T-cell (primary cell): ENCODE data around the gene PRSS37. TPM values are rescaled to one million over a fixed set of nuclear protein-coding genes. Genes with fewer than 3 reads are reported as not detected.
"Not testable (repeated sequence)": the region's sequence is repeated elsewhere in the genome, so short reads cannot be mapped to it uniquely, and the experiment has no call there.

Experiments used
- ATAC-seq, 4 experiments: fragments of 200-7000 bp in 3 of 4; fragments of 150-1000 bp in 1 of 4; cut with Tn5 transposase; replicated peaks in 1 of 4; 1 replicate in 3 of 4; 2 replicates in 1 of 4; pipeline ENCODE4 v1.10.0; 2021; ENCODE audit warnings: moderate library complexity in 3 of 4, mild to moderate bottlenecking in 2 of 4, moderate number of reproducible peaks in 1 of 4
- CTCF ChIA-PET, 2 donors: fragments of 300-600 bp; sonication (Branson Sonifier 250); formaldehyde crosslinking; loops; one replicate each; lab custom pipeline; 2022; ENCODE audit warnings: antibody characterized with exemption in 2 of 2; lab: Charles Lee
- POLR2A ChIA-PET, 2 donors: fragments of 300-600 bp; sonication (Branson Sonifier 250); formaldehyde crosslinking; loops; one replicate each; lab custom pipeline; 2022; ENCODE audit warnings: antibody characterized with exemption in 2 of 2; lab: Charles Lee
- DNase-seq, 35 experiments: peaks; one replicate each; pipeline versions ENCODE4 v3.0.0 to v3.0.0-alpha.2; 2013 to 2023
- H3K27ac ChIP-seq: one replicate; pipeline ENCODE4 v1.5.1; 2013; ENCODE audit warnings: low read length
- H3K27me3 ChIP-seq, 2 experiments: replicated peaks in 1 of 2; 1 replicate in 1 of 2; 2 replicates in 1 of 2; pipeline versions ENCODE4 v1.6.1 to v1.7.0; 2013; ENCODE audit warnings: low read length in 1 of 2, mixed read lengths in 1 of 2; ENCODE audit not compliant: control insufficient read depth in 2 of 2, insufficient read depth in 2 of 2; ENCODE audit errors: extremely low read depth in 1 of 2
- H3K36me3 ChIP-seq, 2 donors: 1 replicate in 1 of 2; 2 replicates in 1 of 2; pipeline versions ENCODE4 v1.6.1 to v1.7.0; 2013; ENCODE audit warnings: low read length in 1 of 2; ENCODE audit not compliant: control insufficient read depth in 2 of 2, insufficient read depth in 1 of 2; ENCODE audit errors: extremely low read depth in 1 of 2
- H3K4me1 ChIP-seq, 2 experiments: 1 replicate in 1 of 2; 2 replicates in 1 of 2; pipeline versions ENCODE4 v1.6.1 to v1.7.0; 2013; ENCODE audit warnings: low read length in 2 of 2, mixed read lengths in 1 of 2; ENCODE audit not compliant: insufficient read depth in 2 of 2, control insufficient read depth in 1 of 2; ENCODE audit errors: extremely low read depth in 1 of 2
- H3K4me3 ChIP-seq, 2 donors: 1 replicate in 1 of 2; 2 replicates in 1 of 2; pipeline versions ENCODE4 v1.5.1 to v1.7.0; 2013; ENCODE audit warnings: mild to moderate bottlenecking in 2 of 2, low read length in 1 of 2, moderate library complexity in 1 of 2; ENCODE audit not compliant: control insufficient read depth in 1 of 2; ENCODE audit errors: extremely low read depth in 1 of 2
- H3K9me3 ChIP-seq: 2 replicates; pipeline ENCODE4 v1.7.0; 2013
- H3K27ac Mint-ChIP-seq, 2 donors: one replicate each; pipeline ENCODE4 v1.8.0; 2020 to 2021; ENCODE audit warnings: mild to moderate bottlenecking in 2 of 2, mixed read lengths in 2 of 2
- H3K27me3 Mint-ChIP-seq, 2 donors: one replicate each; pipeline ENCODE4 v1.8.0; 2021 to 2022; ENCODE audit warnings: mixed read lengths in 2 of 2
- H3K36me3 Mint-ChIP-seq: one replicate; pipeline ENCODE4 v1.8.0; 2021; ENCODE audit warnings: mixed read lengths
- H3K4me1 Mint-ChIP-seq, 3 donors: one replicate each; pipeline ENCODE4 v1.8.0; 2020 to 2022; ENCODE audit warnings: mixed read lengths in 3 of 3, mild to moderate bottlenecking in 1 of 3
- H3K4me3 Mint-ChIP-seq, 3 donors: one replicate each; pipeline ENCODE4 v1.8.0; 2020 to 2022; ENCODE audit warnings: mild to moderate bottlenecking in 3 of 3, mixed read lengths in 3 of 3, moderate library complexity in 3 of 3
- H3K9me3 Mint-ChIP-seq, 3 donors: one replicate each; pipeline ENCODE4 v1.8.0; 2020 to 2022; ENCODE audit warnings: mixed read lengths in 3 of 3
- WGBS: methylation state at CpG from one replicate; pipeline ENCODE4 v1.1.5; 2013; ENCODE audit warnings: missing lambda C conversion rate; ENCODE audit not compliant: insufficient coverage; 5-methylcytosine and 5-hydroxymethylcytosine counted together
- total RNA-seq, 35 experiments: library from RNA in 6 of 35; stranded (reverse) in 6 of 35; fragments of 120-200 nt in 1 of 35; gene quantifications; one replicate each; pipeline versions ENCODE4 v1.2.1 to v1.2.4 and lab custom pipeline; 2013 to 2026

Gene PRSS37
- total RNA-seq, 5 donors from 2014 or later (not counting 1 experiment from before 2014, with no cell fraction given), result not detected

- H3K27me3 Mint-ChIP-seq, CTCF ChIA-PET, H3K36me3 ChIP-seq, H3K4me1 ChIP-seq, H3K4me1 Mint-ChIP-seq, DNase-seq, H3K27me3 ChIP-seq, POLR2A ChIA-PET, ATAC-seq, H3K4me3 ChIP-seq, H3K4me3 Mint-ChIP-seq, H3K27ac ChIP-seq, H3K27ac Mint-ChIP-seq: not testable (repeated sequence)
- peaks cover 10% of the 10 kb centered on the region for H3K9me3 ChIP-seq
- H3K36me3 Mint-ChIP-seq, result peaks cover 53% of the 10 kb centered on the region
- H3K9me3 Mint-ChIP-seq, result peaks cover 31 to 56% (median 46%) of the 10 kb centered on the region in 3 donors
Measured at GRCh38 chr7:141822432-141822831, 18.9 kb downstream of the PRSS37 start.

GRCh38 chr7:141820067-141820466, 21.2 kb downstream of the PRSS37 start:
- H3K4me1 Mint-ChIP-seq, result no peaks in the 10 kb centered on the region
- H3K9me3 Mint-ChIP-seq, result peaks cover 31 to 56% (median 48%) of the 10 kb centered on the region in 3 donors
- no peak overlapping the region for H3K4me3 Mint-ChIP-seq

DNA sequence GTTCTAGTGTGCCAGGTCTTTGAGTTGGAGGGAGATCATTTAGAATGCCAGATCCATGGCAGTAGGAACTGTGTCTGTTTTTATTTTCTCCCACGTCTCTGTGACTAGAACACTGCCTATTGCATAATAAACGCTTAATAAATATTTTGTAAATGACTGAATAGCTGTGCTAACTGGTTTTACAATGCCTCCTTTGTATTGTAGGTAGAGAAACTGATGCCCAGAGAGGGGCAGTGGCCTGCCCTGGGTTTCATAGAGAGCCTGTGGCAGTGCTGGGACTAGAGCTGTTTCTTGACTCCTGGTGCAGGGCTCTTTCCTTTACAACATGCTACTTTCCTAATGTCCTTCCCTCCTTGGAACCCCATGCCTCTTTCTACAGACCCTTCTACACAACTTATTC, 48.8 kb downstream of the PRSS37 start:
- H3K4me3 ChIP-seq, result no peak overlapping the region
- Mint-ChIP-seq H3K4me1 (no peaks in the 10 kb centered on the region), H3K27ac (no peak overlapping the region), H3K36me3 (peaks cover 46% of the 10 kb centered on the region), H3K9me3 (no peaks in the 10 kb centered on the region), H3K27me3 (no peaks in the 10 kb centered on the region), H3K4me3 (no peak overlapping the region)
- ChIA-PET POLR2A (interaction anchor here in 1 of 2 donors (0.6 kb wide), 1 partner anchor 282 kb away, joined by 3 read pairs; no protein-coding TSS in a partner anchor), CTCF (no interaction called here)
- H3K36me3 ChIP-seq, result peaks cover 4 to 8% of the 10 kb centered on the region in 2 donors
- no peaks in the 10 kb centered on the region for H3K4me1 ChIP-seq
- no CpG with 5 or more reads among the region's 2 CpGs for WGBS
- no peak for DNase-seq
- no peak overlapping the region for H3K27ac ChIP-seq
- no peaks in the 10 kb centered on the region for H3K27me3 ChIP-seq
- ATAC-seq, result no peak
- H3K9me3 ChIP-seq, result no peaks in the 10 kb centered on the region

More at GRCh38 chr7:141820067-141820466, 21.2 kb downstream of the PRSS37 start:
- ChIA-PET CTCF (no interaction called here), POLR2A (no interaction called here)
- Histone ChIP-seq H3K27me3 (no peaks in the 10 kb centered on the region), H3K36me3 (no peaks in the 10 kb centered on the region), H3K9me3 (peaks cover 10% of the 10 kb centered on the region), H3K4me1 (no peaks in the 10 kb centered on the region), H3K4me3 (no peak overlapping the region), H3K27ac (no peak overlapping the region)
- no peak for ATAC-seq
- no CpG with 5 or more reads among the region's 1 CpG for WGBS
- DNase-seq, result no peak
- Mint-ChIP-seq H3K36me3 (peaks cover 50% of the 10 kb centered on the region), H3K27me3 (no peaks in the 10 kb centered on the region), H3K27ac (no peak overlapping the region)

- no peaks in the 10 kb centered on the region for H3K9me3 ChIP-seq
- no peaks in the 10 kb centered on the region for H3K4me1 ChIP-seq
- Mint-ChIP-seq H3K9me3 (no peaks in the 10 kb centered on the region), H3K4me3 (no peak within 1 kb of the TSS), H3K27ac (no peak within 1 kb of the TSS), H3K36me3 (peaks cover 33% of the 10 kb centered on the region), H3K27me3 (no peaks in the 10 kb centered on the region), H3K4me1 (no peaks in the 10 kb centered on the region)
- H3K4me3 ChIP-seq, result no peak within 1 kb of the TSS
- ATAC-seq (no peak), DNase-seq (no peak)
- POLR2A ChIA-PET, result no interaction called here
- H3K27me3 ChIP-seq, result no peaks in the 10 kb centered on the region
- H3K36me3 ChIP-seq, result peaks cover 4 to 8% of the 10 kb centered on the region in 2 donors
- WGBS, result 100% methylated on average over 1 of the region's 5 CpGs
- H3K27ac ChIP-seq, result no peak within 1 kb of the TSS
- CTCF ChIA-PET, result no interaction called here
Measured at GRCh38 chr7:141789917-141790316, 51.4 kb downstream of the PRSS37 start, which contains the start of gene TAS2R5. Gene TAS2R5, plus strand, starts transcription at chr7:141790217. Its CDS starts 145 bp downstream, at chr7:141790362.

GRCh38 chr7:141788296-141788695, 53.0 kb downstream of the PRSS37 start:
- Mint-ChIP-seq H3K4me3 (no peak overlapping the region), H3K27ac (no peak overlapping the region)
- H3K27ac ChIP-seq, result no peak overlapping the region

More at GRCh38 chr7:141788296-141788695, 53.0 kb downstream of the PRSS37 start:
- Mint-ChIP-seq H3K4me1 (no peaks in the 10 kb centered on the region), H3K9me3 (no peaks in the 10 kb centered on the region), H3K36me3 (peaks cover 25% of the 10 kb centered on the region), H3K27me3 (no peaks in the 10 kb centered on the region)
- Histone ChIP-seq H3K4me3 (no peak overlapping the region), H3K36me3 (peaks cover 4 to 8% of the 10 kb centered on the region in 2 donors), H3K27me3 (no peaks in the 10 kb centered on the region), H3K9me3 (no peaks in the 10 kb centered on the region), H3K4me1 (no peaks in the 10 kb centered on the region)
- ChIA-PET POLR2A (interaction anchor here in 1 of 2 donors (0.7 kb wide), 1 partner anchor 1616 kb away, joined by 3 read pairs; no protein-coding TSS in a partner anchor), CTCF (no interaction called here)
- DNase-seq, result no peak
- ATAC-seq, result no peak
- no CpG with 5 or more reads among the region's 2 CpGs for WGBS

Other genes with a start within 250 kb of the PRSS37 start
- 10 to 100 TPM; 46.7 to 55.7 (median 54.8) TPM for gene DENND11, start 139.3 kb downstream of the PRSS37 start, total RNA-seq
- not detected for gene WEE2, start 133.1 kb downstream of the PRSS37 start, total RNA-seq
- gene SSBP1, start 103.1 kb downstream of the PRSS37 start, total RNA-seq, result 100 to 1,000 TPM in 1 of 5 donors, 10 to 100 TPM in 4; 88.1 to 116 (median 91.1) TPM
- 1 to 10 TPM in 3 of 5 donors, under 1 TPM in 2; 0.56 to 4.2 (median 2.8) TPM for gene TAS2R3, start 77.4 kb downstream of the PRSS37 start, total RNA-seq
- 1 to 10 TPM in 4 of 5 donors, under 1 TPM in 1; 0.86 to 2.6 (median 2.1) TPM for gene TAS2R4, start 64.8 kb downstream of the PRSS37 start, total RNA-seq
- gene TAS2R5, start 51.3 kb downstream of the PRSS37 start, total RNA-seq, result 1 to 10 TPM; 2.1 to 3.5 (median 3.3) TPM
- gene OR9A4, start 74.9 kb upstream of the PRSS37 start, total RNA-seq, result not detected
- not detected for gene CLEC5A, start 105.5 kb upstream of the PRSS37 start, total RNA-seq
- not detected for gene TAS2R38, start 132.3 kb upstream of the PRSS37 start, total RNA-seq
- under 1 TPM; 0.03 to 0.20 (median 0.13) TPM for gene MGAM, start 154.4 kb upstream of the PRSS37 start, total RNA-seq